SK-N-MC (cell line): ENCODE measurements around the gene SCP2D1.

ENCODE experiments used
- EZH2 ChIP-seq: fragments of 200-600 bp; sonication (generic); IDR thresholded peaks from one replicate; pipeline ENCODE4 v1.6.1; 2017; ENCODE audit warnings: antibody characterized with exemption
- POLR2AphosphoS5 ChIP-seq: IDR thresholded peaks from 2 replicates; pipeline ENCODE4 v1.6.1; 2012; ENCODE audit warnings: mild to moderate bottlenecking, low read depth, low read length, borderline replicate concordance

DNA sequence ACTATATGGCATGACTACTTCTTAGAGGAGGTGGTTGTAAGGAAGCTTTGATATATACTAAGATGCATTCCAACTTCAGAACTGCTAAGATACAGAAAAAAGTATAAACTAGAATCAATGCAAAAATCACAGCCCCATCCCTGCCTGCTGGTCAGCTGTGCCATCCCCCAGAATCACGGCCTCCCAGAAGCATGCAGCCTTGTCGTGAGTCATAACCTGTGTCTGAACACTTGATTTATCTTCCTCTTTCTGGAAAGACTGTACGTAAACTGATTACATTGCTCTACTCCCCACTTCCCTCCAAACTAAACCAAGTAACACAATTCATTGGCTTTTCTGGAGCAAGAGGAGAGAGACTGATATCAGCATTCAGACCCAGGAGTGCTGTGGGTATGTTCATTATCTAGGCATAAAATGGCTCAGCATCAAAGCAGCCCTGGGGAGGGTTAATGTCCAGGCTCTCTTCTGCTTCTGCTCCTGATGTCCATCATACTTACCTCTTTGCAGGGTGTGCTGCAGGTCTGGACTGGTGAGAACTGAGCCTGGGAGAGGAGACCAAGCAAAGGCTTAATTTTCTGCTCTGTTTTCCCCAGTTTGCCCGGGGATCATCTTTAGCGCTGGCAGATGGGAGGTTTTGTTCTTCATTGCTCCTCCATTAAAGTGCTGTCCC lies 18.4 kb downstream of the SCP2D1 start:
- TF ChIP-seq POLR2AphosphoS5 = no peak
- TF ChIP-seq EZH2 = no peak
